C4-2B (cell line): Measurements from ENCODE around the gene RHOG.
"Not testable (repeated sequence)": the region's sequence is repeated elsewhere in the genome, so short reads cannot be mapped to it uniquely, and the experiment has no call there.

Source experiments
- H3K27ac ChIP-seq: fragments of 450-650 bp; 2 replicates; pipeline ENCODE4 v1.5.1; 2017
- CTCF ChIP-seq: fragments of 450-650 bp; conservative IDR thresholded peaks from 2 replicates; pipeline ENCODE4 v1.5.1; 2017; ENCODE audit warnings: mild to moderate bottlenecking
- ZFX ChIP-seq: fragments of 450-650 bp; IDR thresholded peaks from 2 replicates; pipeline ENCODE4 v1.6.1; 2017

The RHOG gene

GRCh38 chr11:3817181-3817800 is 23.5 kb downstream of the RHOG start:
- no peak overlapping the region for H3K27ac ChIP-seq
- TF ChIP-seq ZFX (no peak), CTCF (no peak)

- 0 out of 2 replicates have a peak overlapping the region, but pooled peaks have one; percentile 0 for H3K27ac ChIP-seq
- TF ChIP-seq CTCF: no peak
- TF ChIP-seq ZFX: no peak
These were observed 24.1 kb downstream of the RHOG start for GRCh38 chr11:3816673-3817072.

GRCh38 chr11:3815845-3816244 is 24.9 kb downstream of the RHOG start:
- H3K27ac ChIP-seq: 0 out of 2 replicates have a peak overlapping the region, but pooled peaks have one; percentile 0
- TF ChIP-seq CTCF (no peak), ZFX (no peak)

GRCh38 chr11:3814832-3815231 is 25.9 kb downstream of the RHOG start:
- not testable (repeated sequence) for H3K27ac ChIP-seq

- TF ChIP-seq ZFX: no peak
- TF ChIP-seq CTCF: no peak
These were observed 29.8 kb downstream of the RHOG start for GRCh38 chr11:3810951-3811350.

GRCh38 chr11:3810446-3810845 is 30.3 kb downstream of the RHOG start:
- no peak overlapping the region for H3K27ac ChIP-seq
- no peak for TF ChIP-seq ZFX

More at GRCh38 chr11:3810951-3811350, 29.8 kb downstream of the RHOG start:
- no peak overlapping the region for H3K27ac ChIP-seq

- no peak for TF ChIP-seq CTCF
- no peak for TF ChIP-seq ZFX
- no peak overlapping the region; the same call in 1 of the 2 replicates for H3K27ac ChIP-seq
These were observed 31.2 kb downstream of the RHOG start for GRCh38 chr11:3809624-3809928.

GRCh38 chr11:3808861-3809623 is 31.7 kb downstream of the RHOG start:
- peak overlapping the region; percentile 82 for H3K27ac ChIP-seq

More at GRCh38 chr11:3808861-3809623, 31.7 kb downstream of the RHOG start:
- peak; percentile 76 for TF ChIP-seq CTCF
- TF ChIP-seq ZFX: 0 out of 2 replicates have a peak, but pooled peaks have one; percentile 10
